SK-N-SH treated with all-trans-retinoic acid at 6 μM for 48 hours (cell line): Measurements from ENCODE around the gene C9.

ENCODE experiments used
- ATAC-seq: fragments of 200-7000 bp; cut with Tn5 transposase; 3 replicates; pipeline ENCODE4 v1.9.1; 2020; ENCODE audit warnings: mild to moderate bottlenecking, moderate library complexity
- ARNTL ChIP-seq: fragments of 450-650 bp; formaldehyde crosslinking; IDR thresholded peaks from 2 replicates; pipeline ENCODE4 v1.5.0; 2020; ENCODE audit warnings: low read depth, mild to moderate bottlenecking, moderate library complexity, borderline replicate concordance
- BACH2 ChIP-seq: fragments of 250-450 bp; sonication (Bioruptor Pico); IDR thresholded peaks from 2 replicates; pipeline ENCODE4 v1.9.0; 2021; ENCODE audit warnings: mild to moderate bottlenecking, borderline replicate concordance
- CREB5 ChIP-seq: fragments of 250-450 bp; sonication (Bioruptor Pico); IDR thresholded peaks from 2 replicates; pipeline ENCODE4 v1.5.1; 2020; ENCODE audit warnings: low read depth, mild to moderate bottlenecking, moderate library complexity
- CSDC2 ChIP-seq: fragments of 250-450 bp; sonication (Bioruptor Pico); IDR thresholded peaks from 2 replicates; pipeline ENCODE4 v1.5.0; 2020; ENCODE audit warnings: mild to moderate bottlenecking, moderate library complexity
- ESRRG ChIP-seq: fragments of 250-450 bp; sonication (Bioruptor Pico); IDR thresholded peaks from 2 replicates; pipeline ENCODE4 v1.6.1; 2021; ENCODE audit warnings: mild to moderate bottlenecking
- ISL1 ChIP-seq: fragments of 250-450 bp; sonication (Bioruptor Pico); IDR thresholded peaks from 2 replicates; pipeline ENCODE4 v2.1.2; 2022; ENCODE audit warnings: mild to moderate bottlenecking, moderate library complexity
- OSR1 ChIP-seq: fragments of 250-450 bp; sonication (Bioruptor Pico); IDR thresholded peaks from 2 replicates; pipeline ENCODE4 v1.8.0; 2022; ENCODE audit warnings: moderate library complexity, mild to moderate bottlenecking, inconsistent platforms
- POU6F1 ChIP-seq: fragments of 250-450 bp; sonication (Bioruptor Pico); IDR thresholded peaks from 2 replicates; pipeline ENCODE4 v1.8.0; 2021; ENCODE audit warnings: low read depth, mild to moderate bottlenecking, moderate library complexity, borderline replicate concordance
- PPARA ChIP-seq: fragments of 250-450 bp; sonication (Bioruptor Pico); IDR thresholded peaks from 2 replicates; pipeline ENCODE4 v1.5.0; 2020; ENCODE audit warnings: mild to moderate bottlenecking, borderline replicate concordance
- RARB ChIP-seq: fragments of 250-450 bp; sonication (Bioruptor Pico); IDR thresholded peaks from 2 replicates; pipeline ENCODE4 v1.8.0; 2021; ENCODE audit warnings: mild to moderate bottlenecking, moderate library complexity
- SNAI2 ChIP-seq: fragments of 250-450 bp; sonication (Bioruptor Pico); IDR thresholded peaks from 2 replicates; pipeline ENCODE4 v1.5.0; 2020; ENCODE audit warnings: mild to moderate bottlenecking, moderate library complexity
- TCF4 ChIP-seq: fragments of 250-450 bp; sonication (Bioruptor Pico); IDR thresholded peaks from 2 replicates; pipeline ENCODE4 v1.8.0; 2021; ENCODE audit warnings: mild to moderate bottlenecking, moderate library complexity, borderline replicate concordance
- TOX ChIP-seq: fragments of 250-450 bp; sonication (Bioruptor Pico); IDR thresholded peaks from 2 replicates; pipeline ENCODE4 v1.8.0; 2021; ENCODE audit warnings: mild to moderate bottlenecking, moderate library complexity, borderline replicate concordance
- ZC3H10 ChIP-seq: fragments of 250-450 bp; sonication (Bioruptor Pico); IDR thresholded peaks from 2 replicates; pipeline ENCODE4 v1.5.1; 2021; ENCODE audit warnings: mild to moderate bottlenecking, moderate library complexity
- ZFP3 ChIP-seq: fragments of 250-450 bp; sonication (Bioruptor Pico); IDR thresholded peaks from 2 replicates; pipeline ENCODE4 v1.5.0; 2020; ENCODE audit warnings: mild to moderate bottlenecking, moderate library complexity
- ZFP30 ChIP-seq: fragments of 450-650 bp; formaldehyde crosslinking; IDR thresholded peaks from 2 replicates; pipeline ENCODE4 v1.5.0; 2022; ENCODE audit warnings: mild to moderate bottlenecking, moderate library complexity
- ZNF565 ChIP-seq: fragments of 450-650 bp; formaldehyde crosslinking; conservative IDR thresholded peaks from 2 replicates; pipeline ENCODE4 v1.5.0; 2020; ENCODE audit warnings: low read depth, mild to moderate bottlenecking, moderate library complexity
- ZNF70 ChIP-seq: fragments of 450-650 bp; formaldehyde crosslinking; IDR thresholded peaks from 2 replicates; pipeline ENCODE4 v1.5.0; 2020; ENCODE audit warnings: mild to moderate bottlenecking, moderate library complexity
- ZNF8 ChIP-seq: fragments of 450-650 bp; formaldehyde crosslinking; IDR thresholded peaks from 2 replicates; pipeline ENCODE4 v1.5.0; 2020; ENCODE audit warnings: mild to moderate bottlenecking, moderate library complexity
- TF ChIP-seq, protein P1 (sequence below): fragments of 250-450 bp; sonication (Bioruptor Pico); IDR thresholded peaks from 2 replicates; pipeline ENCODE4 v1.5.0; 2020; ENCODE audit warnings: mild to moderate bottlenecking, moderate library complexity
- TF ChIP-seq, protein P2 (sequence below): fragments of 250-450 bp; sonication (Bioruptor Pico); IDR thresholded peaks from 2 replicates; pipeline ENCODE4 v1.8.0; 2020; ENCODE audit warnings: mild to moderate bottlenecking, moderate library complexity, borderline replicate concordance
- TF ChIP-seq, protein P3 (sequence below): fragments of 250-450 bp; sonication (Bioruptor Pico); IDR thresholded peaks from 2 replicates; pipeline ENCODE4 v1.5.1; 2021; ENCODE audit warnings: mild to moderate bottlenecking, moderate library complexity

C9 gene

DNA sequence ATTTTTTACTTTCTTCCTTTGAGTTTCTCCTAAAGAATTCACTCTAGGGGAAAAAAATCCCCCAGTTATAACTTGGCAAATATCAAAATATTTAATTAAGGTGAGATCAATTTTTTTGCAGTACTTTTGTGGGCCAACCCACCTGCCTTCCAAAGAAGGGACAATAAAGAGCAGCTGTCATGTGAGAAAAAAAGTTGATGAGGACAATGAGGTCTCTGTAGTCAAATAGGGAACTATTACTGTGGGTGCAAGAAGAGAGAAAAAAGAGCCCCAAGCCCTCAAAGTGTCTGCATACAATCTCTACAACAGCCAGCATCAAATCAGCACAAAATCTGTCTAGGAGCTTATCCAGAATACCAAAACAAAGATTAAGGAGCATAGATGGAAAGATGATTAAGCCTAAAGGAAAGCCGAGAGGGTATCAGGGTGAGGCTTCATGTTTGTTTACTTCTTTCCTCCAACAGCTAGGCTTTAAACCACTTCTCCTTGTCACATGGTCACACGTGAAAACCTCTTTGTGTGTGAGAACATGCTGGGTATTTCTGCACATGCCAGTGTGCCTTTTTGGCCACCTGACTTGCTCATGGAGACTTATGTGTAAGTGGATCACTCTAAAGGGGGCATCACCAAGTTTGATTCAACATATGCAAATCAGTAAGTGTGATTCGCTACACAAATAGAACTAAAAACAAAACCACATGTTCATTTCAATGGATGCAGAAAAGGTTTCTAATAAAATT is 125.8 kb downstream of the C9 start:
- no peak for TF ChIP-seq ZC3H10
- no peak for TF ChIP-seq ZNF70
- TF ChIP-seq OSR1 (CRISPR knock-in tag), result no peak
- TF ChIP-seq, protein P1, sequence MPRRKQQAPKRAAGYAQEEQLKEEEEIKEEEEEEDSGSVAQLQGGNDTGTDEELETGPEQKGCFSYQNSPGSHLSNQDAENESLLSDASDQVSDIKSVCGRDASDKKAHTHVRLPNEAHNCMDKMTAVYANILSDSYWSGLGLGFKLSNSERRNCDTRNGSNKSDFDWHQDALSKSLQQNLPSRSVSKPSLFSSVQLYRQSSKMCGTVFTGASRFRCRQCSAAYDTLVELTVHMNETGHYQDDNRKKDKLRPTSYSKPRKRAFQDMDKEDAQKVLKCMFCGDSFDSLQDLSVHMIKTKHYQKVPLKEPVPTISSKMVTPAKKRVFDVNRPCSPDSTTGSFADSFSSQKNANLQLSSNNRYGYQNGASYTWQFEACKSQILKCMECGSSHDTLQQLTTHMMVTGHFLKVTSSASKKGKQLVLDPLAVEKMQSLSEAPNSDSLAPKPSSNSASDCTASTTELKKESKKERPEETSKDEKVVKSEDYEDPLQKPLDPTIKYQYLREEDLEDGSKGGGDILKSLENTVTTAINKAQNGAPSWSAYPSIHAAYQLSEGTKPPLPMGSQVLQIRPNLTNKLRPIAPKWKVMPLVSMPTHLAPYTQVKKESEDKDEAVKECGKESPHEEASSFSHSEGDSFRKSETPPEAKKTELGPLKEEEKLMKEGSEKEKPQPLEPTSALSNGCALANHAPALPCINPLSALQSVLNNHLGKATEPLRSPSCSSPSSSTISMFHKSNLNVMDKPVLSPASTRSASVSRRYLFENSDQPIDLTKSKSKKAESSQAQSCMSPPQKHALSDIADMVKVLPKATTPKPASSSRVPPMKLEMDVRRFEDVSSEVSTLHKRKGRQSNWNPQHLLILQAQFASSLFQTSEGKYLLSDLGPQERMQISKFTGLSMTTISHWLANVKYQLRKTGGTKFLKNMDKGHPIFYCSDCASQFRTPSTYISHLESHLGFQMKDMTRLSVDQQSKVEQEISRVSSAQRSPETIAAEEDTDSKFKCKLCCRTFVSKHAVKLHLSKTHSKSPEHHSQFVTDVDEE (CRISPR knock-in tag), result no peak
- no peak for TF ChIP-seq ZNF8
- no peak for TF ChIP-seq TCF4 (CRISPR knock-in tag)
- TF ChIP-seq TOX (CRISPR knock-in tag), result no peak
- TF ChIP-seq POU6F1 (CRISPR knock-in tag), result no peak
- no peak for TF ChIP-seq ZNF565 (CRISPR knock-in tag)
- TF ChIP-seq BACH2 (CRISPR knock-in tag), result no peak
- TF ChIP-seq, protein P2, sequence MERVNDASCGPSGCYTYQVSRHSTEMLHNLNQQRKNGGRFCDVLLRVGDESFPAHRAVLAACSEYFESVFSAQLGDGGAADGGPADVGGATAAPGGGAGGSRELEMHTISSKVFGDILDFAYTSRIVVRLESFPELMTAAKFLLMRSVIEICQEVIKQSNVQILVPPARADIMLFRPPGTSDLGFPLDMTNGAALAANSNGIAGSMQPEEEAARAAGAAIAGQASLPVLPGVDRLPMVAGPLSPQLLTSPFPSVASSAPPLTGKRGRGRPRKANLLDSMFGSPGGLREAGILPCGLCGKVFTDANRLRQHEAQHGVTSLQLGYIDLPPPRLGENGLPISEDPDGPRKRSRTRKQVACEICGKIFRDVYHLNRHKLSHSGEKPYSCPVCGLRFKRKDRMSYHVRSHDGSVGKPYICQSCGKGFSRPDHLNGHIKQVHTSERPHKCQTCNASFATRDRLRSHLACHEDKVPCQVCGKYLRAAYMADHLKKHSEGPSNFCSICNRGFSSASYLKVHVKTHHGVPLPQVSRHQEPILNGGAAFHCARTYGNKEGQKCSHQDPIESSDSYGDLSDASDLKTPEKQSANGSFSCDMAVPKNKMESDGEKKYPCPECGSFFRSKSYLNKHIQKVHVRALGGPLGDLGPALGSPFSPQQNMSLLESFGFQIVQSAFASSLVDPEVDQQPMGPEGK (CRISPR knock-in tag), result no peak
- TF ChIP-seq ZFP30 (CRISPR knock-in tag), result no peak
- TF ChIP-seq CREB5 (CRISPR knock-in tag), result no peak
- TF ChIP-seq RARB, result no peak
- TF ChIP-seq SNAI2, result no peak
- no peak for TF ChIP-seq CSDC2
- no peak for ATAC-seq

DNA sequence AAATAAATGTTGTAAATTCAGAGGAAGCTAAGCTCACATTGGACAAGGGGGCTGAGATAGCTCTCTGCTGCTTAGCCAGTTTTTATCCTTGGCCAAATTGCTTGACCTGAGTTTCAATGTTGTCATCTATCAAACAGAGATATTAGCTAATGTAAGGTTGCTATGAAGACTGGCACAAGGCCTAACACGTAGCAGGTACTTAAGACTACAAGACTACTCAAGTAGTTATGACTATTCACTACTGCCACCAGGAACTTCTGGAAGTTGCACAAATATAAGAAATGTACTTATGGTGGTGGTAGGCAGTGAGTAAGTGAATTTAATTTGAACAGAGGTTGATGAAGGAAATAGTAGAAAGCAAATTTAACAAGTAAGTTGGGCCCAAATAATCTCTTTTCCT is 127.6 kb downstream of the C9 start:
- TF ChIP-seq ARNTL (CRISPR knock-in tag) (no peak), ZFP3 (CRISPR knock-in tag) (no peak), BACH2 (CRISPR knock-in tag) (no peak), ZFP30 (CRISPR knock-in tag) (no peak), TCF4 (CRISPR knock-in tag) (no peak), PPARA (CRISPR knock-in tag) (no peak), RARB (no peak), ZC3H10 (no peak), POU6F1 (CRISPR knock-in tag) (no peak), ISL1 (no peak), SNAI2 (no peak), CREB5 (CRISPR knock-in tag) (no peak), ZNF70 (no peak), ESRRG (no peak)
- TF ChIP-seq, protein P3, sequence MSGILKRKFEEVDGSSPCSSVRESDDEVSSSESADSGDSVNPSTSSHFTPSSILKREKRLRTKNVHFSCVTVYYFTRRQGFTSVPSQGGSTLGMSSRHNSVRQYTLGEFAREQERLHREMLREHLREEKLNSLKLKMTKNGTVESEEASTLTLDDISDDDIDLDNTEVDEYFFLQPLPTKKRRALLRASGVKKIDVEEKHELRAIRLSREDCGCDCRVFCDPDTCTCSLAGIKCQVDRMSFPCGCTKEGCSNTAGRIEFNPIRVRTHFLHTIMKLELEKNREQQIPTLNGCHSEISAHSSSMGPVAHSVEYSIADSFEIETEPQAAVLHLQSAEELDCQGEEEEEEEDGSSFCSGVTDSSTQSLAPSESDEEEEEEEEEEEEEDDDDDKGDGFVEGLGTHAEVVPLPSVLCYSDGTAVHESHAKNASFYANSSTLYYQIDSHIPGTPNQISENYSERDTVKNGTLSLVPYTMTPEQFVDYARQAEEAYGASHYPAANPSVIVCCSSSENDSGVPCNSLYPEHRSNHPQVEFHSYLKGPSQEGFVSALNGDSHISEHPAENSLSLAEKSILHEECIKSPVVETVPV, result no peak
- no peak for ATAC-seq
